WTC11 (cell line): ENCODE measurements around the gene HIGD1B. TPM values are rescaled to one million over a fixed set of nuclear protein-coding genes. Genes with fewer than 3 reads are reported as not detected.

Experiments
- ATAC-seq: fragments of 200-7000 bp; cut with Tn5 transposase; 2 replicates; pipeline ENCODE4 v1.10.0; 2021; ENCODE audit warnings: mild to moderate bottlenecking, moderate library complexity
- CTCF ChIA-PET: fragments of 300-600 bp; sonication (Branson Sonifier 250); formaldehyde crosslinking; loops from one replicate; lab custom pipeline; 2021; ENCODE audit warnings: antibody characterized with exemption; lab: Charles Lee
- POLR2A ChIA-PET: fragments of 350-600 bp; sonication (Branson Sonifier 250); formaldehyde crosslinking; loops from one replicate; lab custom pipeline; 2021; ENCODE audit warnings: antibody characterized with exemption; lab: Charles Lee
- DNase-seq: peaks from one replicate; pipeline ENCODE4 v3.0.0; 2021; ENCODE audit warnings: low spot score
- H3K27ac Mint-ChIP-seq: 2 replicates; pipeline ENCODE4 v1.8.0; 2021; ENCODE audit warnings: mixed read lengths
- H3K27me3 Mint-ChIP-seq: 2 replicates; pipeline ENCODE4 v1.8.0; 2021; ENCODE audit warnings: low read depth, mild to moderate bottlenecking, moderate library complexity, mixed read lengths
- H3K36me3 Mint-ChIP-seq: 2 replicates; pipeline ENCODE4 v1.8.0; 2021; ENCODE audit warnings: mixed read lengths
- H3K4me1 Mint-ChIP-seq: 2 replicates; pipeline ENCODE4 v1.8.0; 2022; ENCODE audit warnings: mixed read lengths
- H3K4me3 Mint-ChIP-seq: 2 replicates; pipeline ENCODE4 v1.8.0; 2021; ENCODE audit warnings: mild to moderate bottlenecking, moderate library complexity, mixed read lengths
- H3K9me3 Mint-ChIP-seq: 2 replicates; pipeline ENCODE4 v1.8.0; 2021; ENCODE audit warnings: mixed read lengths
- CBFB ChIP-seq: sonication (generic); formaldehyde crosslinking; IDR thresholded peaks from 2 replicates; pipeline ENCODE4 v1.8.1; 2022; ENCODE audit warnings: mild to moderate bottlenecking, low read depth, missing genetic modification reagents
- ELF4 ChIP-seq: sonication (generic); formaldehyde crosslinking; IDR thresholded peaks from 2 replicates; pipeline ENCODE4 v1.8.1; 2022; ENCODE audit warnings: low read depth, mild to moderate bottlenecking, moderate library complexity, missing genetic modification reagents
- EMX1 ChIP-seq: fragments of 250-450 bp; sonication (Bioruptor Pico); IDR thresholded peaks from 2 replicates; pipeline ENCODE4 v1.8.0; 2021; ENCODE audit warnings: mild to moderate bottlenecking
- ETV6 ChIP-seq: sonication (generic); formaldehyde crosslinking; IDR thresholded peaks from 2 replicates; pipeline ENCODE4 v1.8.1; 2022; ENCODE audit warnings: mild to moderate bottlenecking, missing genetic modification reagents
- FOXJ3 ChIP-seq: sonication (generic); formaldehyde crosslinking; IDR thresholded peaks from 2 replicates; pipeline ENCODE4 v1.9.0; 2021; ENCODE audit warnings: missing genetic modification reagents, mild to moderate bottlenecking, borderline replicate concordance
- GABPB1 ChIP-seq: sonication (generic); formaldehyde crosslinking; IDR thresholded peaks from 2 replicates; pipeline ENCODE4 v1.8.1; 2023; ENCODE audit warnings: mild to moderate bottlenecking, missing genetic modification reagents
- HMGA2 ChIP-seq: fragments of 250-450 bp; sonication (Bioruptor Pico); IDR thresholded peaks from 2 replicates; pipeline ENCODE4 v1.4.0; 2021; ENCODE audit warnings: mild to moderate bottlenecking, moderate library complexity
- KAT7 ChIP-seq: sonication (generic); formaldehyde crosslinking; IDR thresholded peaks from 2 replicates; pipeline ENCODE4 v1.8.1; 2023; ENCODE audit warnings: missing genetic modification reagents, mild to moderate bottlenecking, borderline replicate concordance
- MYBL2 ChIP-seq: sonication (generic); formaldehyde crosslinking; IDR thresholded peaks from 2 replicates; pipeline ENCODE4 v1.8.1; 2023; ENCODE audit warnings: mild to moderate bottlenecking, moderate library complexity, missing genetic modification reagents
- NFATC4 ChIP-seq: fragments of 250-450 bp; sonication (Bioruptor Pico); IDR thresholded peaks from 2 replicates; pipeline ENCODE4 v1.9.0; 2021; ENCODE audit warnings: mild to moderate bottlenecking
- NR1H2 ChIP-seq: sonication (generic); formaldehyde crosslinking; IDR thresholded peaks from 2 replicates; pipeline ENCODE4 v1.9.0; 2021; ENCODE audit warnings: mild to moderate bottlenecking, moderate library complexity, missing genetic modification reagents
- OVOL2 ChIP-seq: fragments of 250-450 bp; sonication (Bioruptor Pico); IDR thresholded peaks from 2 replicates; pipeline ENCODE4 v1.9.0; 2021; ENCODE audit warnings: mild to moderate bottlenecking, borderline replicate concordance
- RELA ChIP-seq: sonication (generic); formaldehyde crosslinking; IDR thresholded peaks from 2 replicates; pipeline ENCODE4 v1.8.1; 2022; ENCODE audit warnings: missing genetic modification reagents, mild to moderate bottlenecking, borderline replicate concordance
- RORB ChIP-seq: fragments of 250-450 bp; sonication (Bioruptor Pico); IDR thresholded peaks from 2 replicates; pipeline ENCODE4 v1.9.0; 2021; ENCODE audit warnings: mild to moderate bottlenecking
- SMAD3 ChIP-seq: sonication (generic); formaldehyde crosslinking; IDR thresholded peaks from 2 replicates; pipeline ENCODE4 v1.8.0; 2022; ENCODE audit warnings: missing genetic modification reagents, mild to moderate bottlenecking, borderline replicate concordance
- SOX15 ChIP-seq: fragments of 250-450 bp; sonication (Bioruptor Pico); IDR thresholded peaks from 2 replicates; pipeline ENCODE4 v1.9.0; 2021; ENCODE audit warnings: mild to moderate bottlenecking
- SP1 ChIP-seq: sonication (generic); formaldehyde crosslinking; conservative IDR thresholded peaks from 2 replicates; pipeline ENCODE4 v1.8.1; 2022; ENCODE audit warnings: missing genetic modification reagents
- ZNF138 ChIP-seq: sonication (generic); formaldehyde crosslinking; conservative IDR thresholded peaks from 2 replicates; pipeline ENCODE4 v1.8.1; 2022; ENCODE audit warnings: mild to moderate bottlenecking, moderate library complexity, missing genetic modification reagents
- ZNF219 ChIP-seq: sonication (generic); formaldehyde crosslinking; IDR thresholded peaks from 2 replicates; pipeline ENCODE4 v1.8.0; 2023; ENCODE audit warnings: missing genetic modification reagents, mild to moderate bottlenecking, borderline replicate concordance
- ZNF232 ChIP-seq: sonication (generic); formaldehyde crosslinking; IDR thresholded peaks from 2 replicates; pipeline ENCODE4 v1.8.0; 2022; ENCODE audit warnings: mild to moderate bottlenecking, missing genetic modification reagents
- ZNF263 ChIP-seq: sonication (generic); formaldehyde crosslinking; IDR thresholded peaks from 2 replicates; pipeline ENCODE4 v1.8.1; 2022; ENCODE audit warnings: low read depth, mild to moderate bottlenecking, moderate library complexity, missing genetic modification reagents
- ZNF396 ChIP-seq: fragments of 250-450 bp; sonication (Bioruptor Pico); IDR thresholded peaks from 2 replicates; pipeline ENCODE4 v1.8.0; 2021; ENCODE audit warnings: mild to moderate bottlenecking, moderate library complexity, borderline replicate concordance
- total RNA-seq: library from RNA; stranded (reverse); gene quantifications from 3 replicates; pipeline ENCODE4 v1.2.3, GENCODE V29; 2021
- TF ChIP-seq, protein P1 (sequence below): sonication (generic); formaldehyde crosslinking; conservative IDR thresholded peaks from 2 replicates; pipeline ENCODE4 v1.8.1; 2022; ENCODE audit warnings: mild to moderate bottlenecking, missing genetic modification reagents
- TF ChIP-seq, protein P2 (sequence below): fragments of 250-450 bp; sonication (Bioruptor Pico); conservative IDR thresholded peaks from 2 replicates; pipeline ENCODE4 v1.9.0; 2021; ENCODE audit warnings: mild to moderate bottlenecking
- TF ChIP-seq, protein P3 (sequence below): fragments of 250-450 bp; sonication (Bioruptor Pico); IDR thresholded peaks from 2 replicates; pipeline ENCODE4 v1.8.0; 2021; ENCODE audit warnings: mild to moderate bottlenecking
- TF ChIP-seq, protein P4 (sequence below): sonication (generic); formaldehyde crosslinking; IDR thresholded peaks from 2 replicates; pipeline ENCODE4 v1.8.0; 2023; ENCODE audit warnings: missing genetic modification reagents, mild to moderate bottlenecking, borderline replicate concordance

Gene HIGD1B
- total RNA-seq, 1 experiment from 2014 or later: not detected

DNA sequence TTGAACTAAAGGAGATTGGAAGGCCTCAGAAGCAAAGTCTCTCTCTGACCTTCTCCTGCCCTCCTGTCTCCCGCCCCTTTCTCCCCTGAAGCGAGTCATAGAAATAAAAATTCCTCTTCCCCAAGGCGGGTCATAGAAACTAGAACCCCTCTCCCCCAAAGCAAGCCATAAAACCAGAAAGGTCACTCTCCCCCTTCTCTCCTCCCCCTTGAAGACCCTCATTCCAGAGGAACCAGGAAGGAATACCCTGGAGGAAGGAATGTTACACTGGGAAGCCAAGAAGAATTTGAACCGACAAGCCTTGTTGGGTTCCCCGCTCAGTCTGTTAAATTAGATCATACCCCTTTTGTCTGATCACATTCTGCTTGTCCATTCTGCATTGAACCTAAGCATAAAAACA is 14.9 kb upstream of the HIGD1B start:
- no peak for TF ChIP-seq SOX15
- no peak overlapping the region for H3K4me3 Mint-ChIP-seq
- no peaks in the 10 kb centered on the region for H3K36me3 Mint-ChIP-seq
- CTCF ChIA-PET: interaction anchor here (1.4 to 3.2 kb wide), 3 partner anchors 12 to 57 kb away, joined by 9 to 25 read pairs (median 23); no protein-coding TSS in a partner anchor
- no peaks in the 10 kb centered on the region for H3K9me3 Mint-ChIP-seq
- peak overlapping the region; percentile 51; the same call in 1 of the 2 replicates for H3K27ac Mint-ChIP-seq
- DNase-seq (no peak), ATAC-seq (no peak)
- H3K27me3 Mint-ChIP-seq: peaks cover 6% of the 10 kb centered on the region
- POLR2A ChIA-PET: no interaction called here
- peaks cover 35% of the 10 kb centered on the region for H3K4me1 Mint-ChIP-seq

DNA sequence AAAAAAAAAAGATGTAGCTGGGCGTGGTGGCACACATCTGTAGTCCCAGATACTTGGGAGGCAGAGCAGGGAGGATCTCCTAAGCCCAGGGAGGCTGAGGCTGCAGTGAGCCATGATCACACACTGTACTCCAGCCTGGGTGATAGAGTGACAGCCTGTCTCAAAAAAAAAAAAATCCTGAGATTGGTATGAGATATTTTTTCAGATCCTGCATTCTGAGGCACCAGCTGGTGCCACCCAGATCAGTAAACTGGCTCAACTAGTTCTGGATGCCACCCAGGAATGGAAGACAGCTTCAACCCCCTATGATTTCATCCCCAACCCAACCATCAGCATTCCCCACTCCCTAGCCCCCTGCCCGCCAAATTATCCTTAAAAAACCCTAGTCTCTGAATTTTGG is 10.5 kb upstream of the HIGD1B start:
- no peak for TF ChIP-seq EMX1
- TF ChIP-seq SP1: no peak
- TF ChIP-seq, protein P1, sequence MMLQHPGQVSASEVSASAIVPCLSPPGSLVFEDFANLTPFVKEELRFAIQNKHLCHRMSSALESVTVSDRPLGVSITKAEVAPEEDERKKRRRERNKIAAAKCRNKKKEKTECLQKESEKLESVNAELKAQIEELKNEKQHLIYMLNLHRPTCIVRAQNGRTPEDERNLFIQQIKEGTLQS (CRISPR knock-in tag): no peak
- no peak for TF ChIP-seq KAT7 (CRISPR knock-in tag)
- no peak for TF ChIP-seq OVOL2 (CRISPR knock-in tag)
- no peak for TF ChIP-seq SMAD3 (CRISPR knock-in tag)
- TF ChIP-seq GABPB1 (CRISPR knock-in tag): no peak
- no peak for TF ChIP-seq HMGA2
- no peak for TF ChIP-seq FOXJ3
- no peak for TF ChIP-seq NR1H2
- no peak for TF ChIP-seq ZNF263 (CRISPR knock-in tag)
- TF ChIP-seq ELF4 (CRISPR knock-in tag): no peak
- ATAC-seq (no peak), DNase-seq (no peak)
- H3K4me3 Mint-ChIP-seq: no peak overlapping the region
- no peak overlapping the region for H3K27ac Mint-ChIP-seq
- no peaks in the 10 kb centered on the region for H3K9me3 Mint-ChIP-seq
- H3K36me3 Mint-ChIP-seq: no peaks in the 10 kb centered on the region
- POLR2A ChIA-PET: interaction anchor here (0.6 kb wide), 1 partner anchor 114 kb away, joined by 5 read pairs; no protein-coding TSS in a partner anchor
- peaks cover 16% of the 10 kb centered on the region for H3K4me1 Mint-ChIP-seq
- CTCF ChIA-PET: interaction anchor here (0.6 to 1.1 kb wide), 3 partner anchors 12 to 90 kb away, joined by 3 to 4 read pairs (median 3); no protein-coding TSS in a partner anchor
- peaks cover 6% of the 10 kb centered on the region for H3K27me3 Mint-ChIP-seq

DNA sequence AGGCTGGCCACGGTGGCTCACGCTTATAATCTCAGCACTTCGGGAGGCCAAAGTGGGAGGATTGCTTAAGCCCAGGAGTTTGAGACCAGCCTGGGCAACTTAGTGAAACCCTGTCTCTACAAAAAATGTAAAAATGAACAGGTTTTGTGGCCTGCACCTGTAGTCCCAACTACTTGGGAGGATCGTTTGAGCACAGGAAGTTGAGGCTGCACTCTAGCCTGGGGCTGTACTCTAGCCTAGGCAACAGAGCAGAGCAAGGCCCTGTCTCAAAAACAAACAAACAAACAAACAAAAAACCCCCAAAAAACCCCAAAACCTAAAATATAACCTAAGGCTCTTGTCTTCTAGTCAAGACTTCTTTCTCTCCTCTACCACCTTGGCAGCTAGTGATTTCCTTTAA is 7.4 kb upstream of the HIGD1B start:
- TF ChIP-seq HMGA2 (no peak), CBFB (CRISPR knock-in tag) (no peak), EMX1 (no peak), ZNF138 (CRISPR knock-in tag) (no peak), ETV6 (CRISPR knock-in tag) (no peak), ZNF219 (no peak), RORB (CRISPR knock-in tag) (no peak), RELA (CRISPR knock-in tag) (no peak), NFATC4 (no peak), ZNF396 (CRISPR knock-in tag) (no peak), ZNF232 (CRISPR knock-in tag) (no peak), MYBL2 (no peak)
- TF ChIP-seq, protein P2, sequence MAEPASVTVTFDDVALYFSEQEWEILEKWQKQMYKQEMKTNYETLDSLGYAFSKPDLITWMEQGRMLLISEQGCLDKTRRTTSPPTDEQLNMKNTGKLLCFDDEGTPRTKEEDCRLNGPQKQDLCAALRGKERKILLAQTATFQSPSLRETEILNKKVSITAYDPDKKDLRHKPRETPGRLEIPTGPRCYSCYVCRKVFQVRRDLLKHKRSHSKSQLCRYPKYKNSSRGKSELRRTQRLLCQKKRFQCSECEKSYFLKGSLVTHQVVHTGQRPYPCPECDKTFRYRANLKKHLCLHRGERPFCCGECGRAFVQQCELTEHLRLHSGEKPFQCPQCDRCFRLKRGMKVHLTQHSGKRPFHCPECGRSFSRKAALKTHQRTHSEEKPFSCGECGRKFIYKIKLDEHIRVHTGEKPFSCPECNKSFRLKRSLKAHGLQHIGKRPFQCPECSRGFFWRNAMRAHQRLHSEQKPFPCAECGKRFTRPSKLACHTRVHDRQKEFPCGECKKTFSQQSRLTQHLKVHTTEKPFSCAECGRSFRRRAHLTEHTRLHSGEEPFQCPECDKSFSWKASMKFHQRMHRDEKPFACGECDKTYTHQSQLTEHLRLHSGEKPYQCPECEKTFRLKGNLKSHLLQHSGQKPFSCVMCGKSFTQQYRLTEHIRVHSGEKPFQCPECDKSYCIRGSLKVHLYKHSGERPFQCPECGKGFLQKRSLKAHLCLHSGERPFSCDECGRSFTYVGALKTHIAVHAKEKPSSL (CRISPR knock-in tag): no peak
- TF ChIP-seq, protein P3, sequence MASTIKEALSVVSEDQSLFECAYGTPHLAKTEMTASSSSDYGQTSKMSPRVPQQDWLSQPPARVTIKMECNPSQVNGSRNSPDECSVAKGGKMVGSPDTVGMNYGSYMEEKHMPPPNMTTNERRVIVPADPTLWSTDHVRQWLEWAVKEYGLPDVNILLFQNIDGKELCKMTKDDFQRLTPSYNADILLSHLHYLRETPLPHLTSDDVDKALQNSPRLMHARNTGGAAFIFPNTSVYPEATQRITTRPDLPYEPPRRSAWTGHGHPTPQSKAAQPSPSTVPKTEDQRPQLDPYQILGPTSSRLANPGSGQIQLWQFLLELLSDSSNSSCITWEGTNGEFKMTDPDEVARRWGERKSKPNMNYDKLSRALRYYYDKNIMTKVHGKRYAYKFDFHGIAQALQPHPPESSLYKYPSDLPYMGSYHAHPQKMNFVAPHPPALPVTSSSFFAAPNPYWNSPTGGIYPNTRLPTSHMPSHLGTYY (CRISPR knock-in tag): no peak
- TF ChIP-seq, protein P4, sequence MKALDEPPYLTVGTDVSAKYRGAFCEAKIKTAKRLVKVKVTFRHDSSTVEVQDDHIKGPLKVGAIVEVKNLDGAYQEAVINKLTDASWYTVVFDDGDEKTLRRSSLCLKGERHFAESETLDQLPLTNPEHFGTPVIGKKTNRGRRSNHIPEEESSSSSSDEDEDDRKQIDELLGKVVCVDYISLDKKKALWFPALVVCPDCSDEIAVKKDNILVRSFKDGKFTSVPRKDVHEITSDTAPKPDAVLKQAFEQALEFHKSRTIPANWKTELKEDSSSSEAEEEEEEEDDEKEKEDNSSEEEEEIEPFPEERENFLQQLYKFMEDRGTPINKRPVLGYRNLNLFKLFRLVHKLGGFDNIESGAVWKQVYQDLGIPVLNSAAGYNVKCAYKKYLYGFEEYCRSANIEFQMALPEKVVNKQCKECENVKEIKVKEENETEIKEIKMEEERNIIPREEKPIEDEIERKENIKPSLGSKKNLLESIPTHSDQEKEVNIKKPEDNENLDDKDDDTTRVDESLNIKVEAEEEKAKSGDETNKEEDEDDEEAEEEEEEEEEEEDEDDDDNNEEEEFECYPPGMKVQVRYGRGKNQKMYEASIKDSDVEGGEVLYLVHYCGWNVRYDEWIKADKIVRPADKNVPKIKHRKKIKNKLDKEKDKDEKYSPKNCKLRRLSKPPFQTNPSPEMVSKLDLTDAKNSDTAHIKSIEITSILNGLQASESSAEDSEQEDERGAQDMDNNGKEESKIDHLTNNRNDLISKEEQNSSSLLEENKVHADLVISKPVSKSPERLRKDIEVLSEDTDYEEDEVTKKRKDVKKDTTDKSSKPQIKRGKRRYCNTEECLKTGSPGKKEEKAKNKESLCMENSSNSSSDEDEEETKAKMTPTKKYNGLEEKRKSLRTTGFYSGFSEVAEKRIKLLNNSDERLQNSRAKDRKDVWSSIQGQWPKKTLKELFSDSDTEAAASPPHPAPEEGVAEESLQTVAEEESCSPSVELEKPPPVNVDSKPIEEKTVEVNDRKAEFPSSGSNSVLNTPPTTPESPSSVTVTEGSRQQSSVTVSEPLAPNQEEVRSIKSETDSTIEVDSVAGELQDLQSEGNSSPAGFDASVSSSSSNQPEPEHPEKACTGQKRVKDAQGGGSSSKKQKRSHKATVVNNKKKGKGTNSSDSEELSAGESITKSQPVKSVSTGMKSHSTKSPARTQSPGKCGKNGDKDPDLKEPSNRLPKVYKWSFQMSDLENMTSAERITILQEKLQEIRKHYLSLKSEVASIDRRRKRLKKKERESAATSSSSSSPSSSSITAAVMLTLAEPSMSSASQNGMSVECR: no peak
- TF ChIP-seq, all 79 proteins: peak for 0
- no peak overlapping the region for H3K4me3 Mint-ChIP-seq
- H3K36me3 Mint-ChIP-seq: no peaks in the 10 kb centered on the region
- H3K27ac Mint-ChIP-seq: no peak overlapping the region
- peaks cover 2% of the 10 kb centered on the region; the same call in 1 of the 2 replicates for H3K27me3 Mint-ChIP-seq
- no peaks in the 10 kb centered on the region for H3K9me3 Mint-ChIP-seq
- ChIA-PET POLR2A (no interaction called here), CTCF (no interaction called here)
- DNase-seq (no peak), ATAC-seq (no peak)
- peaks cover 31% of the 10 kb centered on the region for H3K4me1 Mint-ChIP-seq
